GM10266 (cell line): ENCODE results near the gene WNT6.

ENCODE experiments used
- DNase-seq: peaks from one replicate; pipeline ENCODE4 v3.0.0; 2012; ENCODE audit errors: extremely low spot score
- CTCF ChIP-seq: IDR thresholded peaks from 2 replicates; pipeline ENCODE4 v1.5.1; 2012; ENCODE audit warnings: mild to moderate bottlenecking, low read depth; ENCODE audit not compliant: control insufficient read depth, insufficient read depth; ENCODE audit errors: missing control alignments

Gene WNT6

DNA sequence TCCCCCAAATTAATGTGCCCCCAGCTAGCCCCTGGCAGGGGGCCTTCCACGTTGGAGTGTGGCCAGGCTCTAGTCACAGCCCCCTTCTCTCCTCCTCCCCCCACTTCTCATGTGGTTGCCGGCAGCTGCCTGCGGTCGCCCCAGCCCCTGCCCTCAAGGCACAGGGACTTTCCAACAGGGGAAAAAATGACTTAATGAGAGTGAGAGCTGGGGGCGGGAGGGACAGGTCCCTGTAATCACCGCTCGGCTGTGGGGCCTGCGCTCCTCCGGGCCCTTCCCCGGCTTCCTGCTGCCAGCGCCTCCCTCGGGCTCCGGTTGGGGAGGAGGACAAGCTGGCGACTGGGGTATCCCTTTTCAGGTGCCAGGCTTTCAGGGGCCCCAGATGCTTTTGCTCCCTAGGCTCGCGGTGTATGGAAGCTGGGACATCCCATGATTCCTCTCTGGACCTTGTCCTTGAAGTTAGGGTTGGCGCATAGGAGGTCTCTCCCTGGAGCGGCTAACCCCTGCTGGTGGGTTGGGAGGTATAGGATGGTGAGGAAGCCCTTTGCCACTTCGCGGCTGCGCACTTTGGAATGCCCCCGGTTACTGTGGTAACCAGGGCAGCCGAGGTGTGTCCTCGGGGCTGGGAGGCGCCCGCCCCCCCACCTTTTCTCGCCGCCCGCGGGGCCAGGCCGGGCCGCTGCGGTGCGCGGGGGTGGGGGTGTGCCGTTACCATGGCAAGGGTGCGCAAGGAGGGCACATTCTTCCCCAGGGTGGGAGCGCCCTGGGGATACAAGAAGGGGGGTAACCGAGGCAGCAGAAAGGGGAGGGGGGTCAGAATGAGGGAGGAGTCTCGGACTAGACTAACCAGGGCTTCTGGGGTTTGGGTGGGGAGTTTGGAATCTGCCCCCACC is 37.1 kb downstream of the WNT6 start:
- peak; percentile 94 for DNase-seq
- TF ChIP-seq CTCF = no peak

DNA sequence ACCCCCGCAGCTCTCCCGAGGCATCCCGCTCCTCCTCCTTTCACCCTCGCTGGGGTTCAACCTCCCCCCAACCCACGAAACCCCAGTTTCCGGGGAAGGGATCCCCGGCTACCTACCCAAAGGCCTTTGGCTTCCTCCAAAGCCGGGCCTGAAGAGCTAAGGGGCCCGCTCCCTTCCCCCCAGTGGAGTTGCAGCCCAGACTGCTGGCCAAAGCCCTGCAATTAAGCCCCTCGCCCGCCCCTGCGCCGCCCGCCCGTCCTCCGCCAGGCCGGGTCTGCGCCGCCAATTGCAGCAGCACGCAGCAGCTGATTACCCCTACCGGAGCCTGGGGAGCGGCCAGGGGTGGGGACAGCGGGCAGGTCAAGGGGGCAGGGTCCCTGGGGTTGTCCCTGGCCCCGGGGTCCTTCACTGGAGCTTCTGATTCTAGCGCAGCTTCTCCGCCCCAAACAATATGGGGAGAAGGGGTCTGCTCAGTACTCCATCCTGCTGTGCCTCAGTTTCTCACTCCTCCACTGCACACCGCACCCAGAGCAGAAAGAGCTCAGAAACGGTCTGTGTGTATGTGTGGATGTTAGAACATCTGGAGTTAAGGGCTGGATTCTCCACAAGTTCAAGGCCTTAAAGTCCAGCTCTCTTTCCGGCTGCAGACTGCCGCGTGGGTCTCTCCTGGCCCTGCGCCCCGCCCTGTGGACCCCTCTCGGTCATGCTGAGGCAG is 37.9 kb downstream of the WNT6 start:
- DNase-seq = no peak
- no peak for TF ChIP-seq CTCF

GRCh38 chr2:218898109-218898878 is 38.7 kb downstream of the WNT6 start:
- peak; percentile 99 for TF ChIP-seq CTCF
- peak; percentile 84 for DNase-seq

DNA sequence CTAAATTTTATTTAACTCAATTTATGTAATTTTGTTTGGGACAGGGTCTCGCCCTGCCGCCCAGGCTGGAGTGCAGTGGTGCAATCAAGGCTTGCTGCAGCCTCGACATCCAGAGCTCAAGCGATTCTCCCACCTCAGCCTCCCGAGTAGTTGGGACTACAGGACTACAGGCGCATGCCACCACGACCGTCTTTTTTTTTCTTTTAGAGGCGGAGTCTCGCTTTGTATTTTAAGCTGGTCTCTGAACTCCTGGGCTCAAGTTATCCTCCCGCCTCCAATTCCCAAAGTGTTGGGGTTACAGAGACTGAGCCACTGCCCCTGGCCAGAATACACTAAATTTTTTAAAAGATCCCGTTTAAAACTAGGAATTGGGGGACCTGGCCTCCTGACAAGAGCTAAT is 39.5 kb downstream of the WNT6 start:
- no peak for TF ChIP-seq CTCF
- no peak for DNase-seq

DNA sequence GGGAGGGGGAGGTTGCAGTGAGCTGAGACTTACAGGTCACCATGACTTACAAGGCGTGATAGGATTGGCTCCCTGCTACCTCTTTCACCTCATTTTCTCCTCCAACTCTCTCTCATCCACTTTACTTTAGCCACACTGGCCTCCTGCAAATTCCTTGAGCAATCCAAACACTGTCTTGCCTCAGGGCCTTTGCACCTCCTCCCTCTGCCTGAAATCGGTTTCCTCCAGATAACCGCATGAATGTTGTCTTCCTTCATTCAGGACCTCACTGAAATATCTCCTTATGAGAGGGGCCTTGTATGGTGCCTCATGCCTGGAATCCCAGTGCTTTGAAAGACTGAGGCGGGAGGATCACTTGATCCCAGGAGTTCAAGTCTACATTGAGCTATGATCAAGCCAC is 42.8 kb downstream of the WNT6 start:
- TF ChIP-seq CTCF = no peak
- no peak for DNase-seq

- DNase-seq = no peak
- no peak for TF ChIP-seq CTCF
Measured at GRCh38 chr2:218904176-218904575, 44.6 kb downstream of the WNT6 start.
